ENCODE results near the gene PHTF2. TPM values are rescaled to one million over a fixed set of nuclear protein-coding genes. Genes with fewer than 3 reads are reported as not detected.

The PHTF2 gene
- total and polyA plus RNA-seq, 2 donors (not counting 3 experiments of a cell fraction or from before 2014, with no cell fraction given), result 13.3 to 21.4 TPM

DNA sequence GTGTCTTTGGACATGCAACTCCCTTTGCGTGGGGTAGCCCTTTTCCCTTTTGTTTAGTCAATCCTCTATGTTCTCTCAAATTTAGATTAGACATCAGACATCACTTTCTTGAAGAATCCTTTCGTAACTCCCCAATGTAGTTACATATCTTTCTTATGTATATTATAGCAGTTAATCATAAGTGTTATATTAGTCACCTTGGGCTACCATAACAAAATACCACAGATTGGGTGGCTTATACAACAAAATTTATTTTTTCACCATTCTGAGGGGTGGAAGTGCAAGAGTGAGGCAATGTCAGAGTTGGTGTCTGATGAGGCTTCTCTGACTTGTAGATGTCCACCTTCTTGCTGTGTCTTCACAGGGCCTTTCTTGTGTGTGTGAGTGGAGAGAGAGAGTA, 105.7 kb downstream of the PHTF2 start:
- dilution Hi-C loops (cut with MboI; ENCODE audit: extremely low pct_ligation_motif_present, low sequenced_read_pairs), result no loop called here
- H3K36me3 ChIP-seq (ENCODE audit: control insufficient read depth in 2 of 2, extremely low read depth in 1 of 2, insufficient read depth in 2 of 2, low read length in 2 of 2), result no peaks in the 10 kb centered on the region
- DNase-seq (ENCODE audit: low read depth, low spot score) (no peak), FAIRE-seq (no peak)
- ChIA-PET CTCF (interaction anchor here (1.0 to 1.1 kb wide), 2 partner anchors 9 to 37 kb away, joined by 3 read pairs; no protein-coding TSS in a partner anchor), POLR2A (interaction anchor here (0.6 kb wide), 1 partner anchor 147 kb away, joined by 5 read pairs; no protein-coding TSS in a partner anchor)
- TF ChIP-seq GATA2 (IDR thresholded peaks at IDR 0.05; ENCODE audit: insufficient read depth, insufficient read length, low read depth, low read length) (no peak), CTCF (IDR thresholded peaks at IDR 0.05; ENCODE audit: extremely low read depth in 1 of 2, insufficient read depth in 1 of 2, low read depth in 1 of 2, low read length in 2 of 2) (no peak), MYC (IDR thresholded peaks at IDR 0.05; ENCODE audit: low read depth, low read length) (no peak), POLR2AphosphoS5 (IDR thresholded peaks at IDR 0.05; ENCODE audit: insufficient read depth, low read depth, low read length) (no peak), POLR2A (IDR thresholded peaks at IDR 0.05; ENCODE audit: low read depth, low read length) (no peak), FOS (IDR thresholded peaks at IDR 0.05; ENCODE audit: borderline replicate concordance, insufficient read depth, low read length) (no peak), JUN (IDR thresholded peaks at IDR 0.05; ENCODE audit: borderline replicate concordance, insufficient read depth, insufficient read length, low read depth) (no peak), EZH2 (IDR thresholded peaks at IDR 0.05; ENCODE audit: borderline replicate concordance, low read depth, low read length, severe bottlenecking) (no peak)
- TF ChIP-seq, protein P1, sequence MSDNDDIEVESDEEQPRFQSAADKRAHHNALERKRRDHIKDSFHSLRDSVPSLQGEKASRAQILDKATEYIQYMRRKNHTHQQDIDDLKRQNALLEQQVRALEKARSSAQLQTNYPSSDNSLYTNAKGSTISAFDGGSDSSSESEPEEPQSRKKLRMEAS (IDR thresholded peaks at IDR 0.05; ENCODE audit: insufficient read depth, insufficient read length), result no peak
- H3K4me1 ChIP-seq (ENCODE audit: control insufficient read depth, extremely low read depth, insufficient read depth, low read length), result no peaks in the 10 kb centered on the region
- no peak overlapping the region for H3K4me2 ChIP-seq (ENCODE audit: insufficient read depth, low read length)
- H3K9me1 ChIP-seq (replicated peaks; ENCODE audit: control insufficient read depth, extremely low read depth, insufficient read depth, low read length), result no peaks in the 10 kb centered on the region
- H3K27ac ChIP-seq (ENCODE audit: insufficient read depth, low read depth, low read length), result no peak overlapping the region
- H3K79me2 ChIP-seq (ENCODE audit: control insufficient read depth, insufficient read depth, low read length), result no peaks in the 10 kb centered on the region
- BruUV-seq (replicated peaks), result no TSS peak
- H2AFZ ChIP-seq (ENCODE audit: low read depth, low read length), result no peak overlapping the region
- H3K27me3 ChIP-seq (ENCODE audit: control insufficient read depth in 2 of 2, insufficient read depth in 2 of 2, low read length in 2 of 2), result no peaks in the 10 kb centered on the region
- no peak overlapping the region for H3K4me3 ChIP-seq (replicated peaks in 1 of 3; ENCODE audit: insufficient read depth in 1 of 3, low read depth in 1 of 3, low read length in 3 of 3)
- H3K9me3 ChIP-seq (replicated peaks; ENCODE audit: control insufficient read depth, insufficient read depth, low read length), result no peaks in the 10 kb centered on the region
- H3K9ac ChIP-seq (replicated peaks; ENCODE audit: extremely low read depth, insufficient read depth, low read length), result no peak overlapping the region
- no peaks in the 10 kb centered on the region for H4K20me1 ChIP-seq (replicated peaks; ENCODE audit: control insufficient read depth, extremely low read depth, insufficient read depth, low read length)
- intact Hi-C loops (cut with micrococcal nuclease), result no loop called here
